Liver (tissue), 9 donors: ENCODE results near the gene ZACN. TPM values are rescaled to one million over a fixed set of nuclear protein-coding genes. Genes with fewer than 3 reads are reported as not detected.

Experiments
- DNase-seq: peaks from one replicate; pipeline ENCODE4 v3.0.0-alpha.2; 2017; ENCODE audit warnings: low spot score
- H3K27ac ChIP-seq, 2 donors: one replicate each; pipeline ENCODE4 v1.7.0; 2013; ENCODE audit warnings: inconsistent platforms in 2 of 2, low read length in 2 of 2, control low read depth in 1 of 2, low read depth in 1 of 2, mild to moderate bottlenecking in 1 of 2
- H3K27me3 ChIP-seq, 4 donors: one replicate each; pipeline versions ENCODE4 v1.6.1 to v1.7.0; 2013; ENCODE audit warnings: low read length in 3 of 4, inconsistent platforms in 1 of 4, mild to moderate bottlenecking in 1 of 4, moderate library complexity in 1 of 4; ENCODE audit not compliant: control insufficient read depth in 4 of 4, insufficient read depth in 4 of 4
- H3K36me3 ChIP-seq, 4 donors: one replicate each; pipeline versions ENCODE4 v1.6.1 to v1.7.0; 2013; ENCODE audit warnings: low read length in 3 of 4, mild to moderate bottlenecking in 3 of 4, low read depth in 1 of 4, moderate library complexity in 1 of 4; ENCODE audit not compliant: control insufficient read depth in 4 of 4, insufficient read depth in 3 of 4
- H3K4me1 ChIP-seq, 4 donors: one replicate each; pipeline versions ENCODE4 v1.6.1 to v1.7.0; 2013; ENCODE audit warnings: low read length in 3 of 4, mild to moderate bottlenecking in 3 of 4, moderate library complexity in 1 of 4; ENCODE audit not compliant: control insufficient read depth in 4 of 4, insufficient read depth in 4 of 4
- H3K4me3 ChIP-seq, 3 donors: one replicate each; pipeline versions ENCODE4 v1.6.1 to v1.7.0; 2013; ENCODE audit warnings: low read length in 3 of 3, control low read depth in 1 of 3, low read depth in 1 of 3, mild to moderate bottlenecking in 1 of 3
- H3K9ac ChIP-seq, 2 donors: one replicate each; pipeline ENCODE4 v1.7.0; 2013; ENCODE audit warnings: low read length in 2 of 2, mild to moderate bottlenecking in 2 of 2, moderate library complexity in 2 of 2, control low read depth in 1 of 2, low read depth in 1 of 2
- H3K9me3 ChIP-seq, 4 donors: one replicate each; pipeline versions ENCODE4 v1.6.1 to v1.7.0; 2013; ENCODE audit warnings: low read length in 3 of 4; ENCODE audit not compliant: control insufficient read depth in 4 of 4
- ATF3 ChIP-seq: IDR thresholded peaks from 2 replicates; pipeline ENCODE4 v1.6.1; 2016; ENCODE audit warnings: antibody characterized with exemption
- CTCF ChIP-seq: fragments of 150-350 bp; IDR thresholded peaks from 2 replicates; pipeline ENCODE4 v1.5.1; 2017; ENCODE audit warnings: improper control_type of control experiment, low read depth, low read length; ENCODE audit not compliant: missing input control
- EGR1 ChIP-seq, 2 donors: IDR thresholded peaks; 2 replicates each; pipeline ENCODE4 v1.6.1; 2016 to 2018; ENCODE audit warnings: antibody characterized with exemption in 2 of 2, low read depth in 2 of 2
- FOXA1 ChIP-seq: IDR thresholded peaks from 2 replicates; pipeline ENCODE4 v1.6.1; 2016; ENCODE audit warnings: antibody characterized with exemption
- FOXA2 ChIP-seq: IDR thresholded peaks from 2 replicates; pipeline ENCODE4 v1.6.1; 2016; ENCODE audit warnings: antibody characterized with exemption
- GABPA ChIP-seq, 2 donors: IDR thresholded peaks in 1 of 2; conservative IDR thresholded peaks in 1 of 2; 2 replicates each; pipeline ENCODE4 v1.6.1; 2016; ENCODE audit warnings: antibody characterized with exemption in 2 of 2, mild to moderate bottlenecking in 1 of 2, moderate library complexity in 1 of 2
- HNF4A ChIP-seq, 2 donors: conservative IDR thresholded peaks; 2 replicates each; pipeline ENCODE4 v1.6.1; 2016; ENCODE audit warnings: antibody characterized with exemption in 2 of 2, mild to moderate bottlenecking in 2 of 2
- HNF4G ChIP-seq: IDR thresholded peaks from 2 replicates; pipeline ENCODE4 v1.6.1; 2016; ENCODE audit warnings: antibody characterized with exemption
- JUND ChIP-seq, 2 donors: IDR thresholded peaks; 2 replicates each; pipeline ENCODE4 v1.6.1; 2016; ENCODE audit warnings: antibody characterized with exemption in 2 of 2
- MAX ChIP-seq: IDR thresholded peaks from 2 replicates; pipeline ENCODE4 v1.6.1; 2016; ENCODE audit warnings: antibody characterized with exemption
- NR2F2 ChIP-seq: IDR thresholded peaks from 2 replicates; pipeline ENCODE4 v1.6.1; 2016; ENCODE audit warnings: antibody characterized with exemption
- RAD21 ChIP-seq, 2 donors: IDR thresholded peaks; 2 replicates each; pipeline ENCODE4 v1.6.1; 2016; ENCODE audit warnings: antibody characterized with exemption in 2 of 2, mild to moderate bottlenecking in 2 of 2
- REST ChIP-seq: IDR thresholded peaks from 2 replicates; pipeline ENCODE4 v1.6.1; 2016; ENCODE audit warnings: antibody characterized with exemption, mild to moderate bottlenecking
- RXRA ChIP-seq, 2 donors: IDR thresholded peaks; 2 replicates each; pipeline ENCODE4 v1.6.1; 2017 to 2018; ENCODE audit warnings: antibody characterized with exemption in 2 of 2, mild to moderate bottlenecking in 1 of 2
- SP1 ChIP-seq: IDR thresholded peaks from 2 replicates; pipeline ENCODE4 v1.6.1; 2018; ENCODE audit warnings: antibody characterized with exemption, mild to moderate bottlenecking
- TAF1 ChIP-seq: conservative IDR thresholded peaks from 2 replicates; pipeline ENCODE4 v1.6.1; 2016; ENCODE audit warnings: antibody characterized with exemption, mild to moderate bottlenecking
- YY1 ChIP-seq: IDR thresholded peaks from 2 replicates; pipeline ENCODE4 v1.6.1; 2016; ENCODE audit warnings: antibody characterized with exemption, mild to moderate bottlenecking
- ZBTB33 ChIP-seq: IDR thresholded peaks from 2 replicates; pipeline ENCODE4 v1.6.1; 2016; ENCODE audit warnings: antibody characterized with exemption
- WGBS: extraction: QIAGEN DNeasy Blood & Tissue Kit; methylation state at CpG from one replicate; pipeline ENCODE4 v1.1.7; 2013; 5-methylcytosine and 5-hydroxymethylcytosine counted together
- polyA plus RNA-seq, 2 donors: library from polyadenylated mRNA; stranded (reverse) in 1 of 2; unstranded in 1 of 2; fragments of 200-250 nt in 1 of 2; fragments of >200 nt in 1 of 2; fragmentation: Nextera tagmentation in 1 of 2; extraction: Ambion mirVana in 1 of 2; gene quantifications; one replicate each; pipeline versions ENCODE4 v1.2.1 to v1.2.3, GENCODE V29; 2013 to 2015
- total RNA-seq, 2 donors: library from RNA; depleted of rRNA; stranded (reverse); fragments of >200 nt; gene quantifications; one replicate each; pipeline ENCODE4 v1.2.3, GENCODE V29; 2014
- donor health status: healthy.
- donor health status: healthy.
- donor health status: healthy.
- donor health status: healthy.
- donor health status: healthy.

The ZACN gene
- total and polyA plus RNA-seq, 4 donors = 0.35 to 1.9 TPM; not detected in 2

GRCh38 chr17:76054112-76054476, 24.9 kb upstream of the ZACN start:
- Histone ChIP-seq H3K9ac (no peak overlapping the region), H3K4me1 (no peaks in the 10 kb centered on the region), H3K4me3 (no peak overlapping the region), H3K27ac (no peak overlapping the region), H3K9me3 (no peaks in the 10 kb centered on the region), H3K36me3 (peaks cover 26 to 79% (median 55%) of the 10 kb centered on the region in 4 donors), H3K27me3 (no peaks in the 10 kb centered on the region)
- 98% methylated on average over 4 of the region's 4 CpGs for WGBS
- no peak for TF ChIP-seq TAF1
- no peak for TF ChIP-seq FOXA1
- TF ChIP-seq HNF4A (conservative IDR thresholded peaks at IDR 0.05) = no peak
- no peak for TF ChIP-seq REST
- TF ChIP-seq SP1 = no peak
- no peak for TF ChIP-seq MAX
- no peak for TF ChIP-seq RXRA (IDR thresholded peaks at IDR 0.05)
- TF ChIP-seq JUND (IDR thresholded peaks at IDR 0.05) = no peak
- TF ChIP-seq ATF3 = no peak
- TF ChIP-seq GABPA (IDR thresholded peaks at IDR 0.05 in 1 of 2, conservative IDR thresholded peaks at IDR 0.05 in 1 of 2) = no peak
- no peak for TF ChIP-seq NR2F2
- no peak for TF ChIP-seq CTCF
- DNase-seq = no peak

- 91% methylated on average over 3 of the region's 3 CpGs for WGBS
- H3K27me3 ChIP-seq = no peaks in the 10 kb centered on the region
- H3K4me3 ChIP-seq = no peak overlapping the region
- no peak overlapping the region for H3K9ac ChIP-seq
- no peak for DNase-seq
- no peak overlapping the region for H3K27ac ChIP-seq
- H3K9me3 ChIP-seq = no peaks in the 10 kb centered on the region
- no peaks in the 10 kb centered on the region for H3K4me1 ChIP-seq
- H3K36me3 ChIP-seq = peaks cover 38 to 79% (median 56%) of the 10 kb centered on the region in 4 donors
- TF ChIP-seq NR2F2 (no peak), FOXA1 (no peak), JUND (IDR thresholded peaks at IDR 0.05) (no peak), MAX (no peak), CTCF (no peak), RXRA (IDR thresholded peaks at IDR 0.05) (no peak), ATF3 (no peak), HNF4A (conservative IDR thresholded peaks at IDR 0.05) (no peak), TAF1 (no peak), EGR1 (IDR thresholded peaks at IDR 0.05; ENCODE audit: low read depth in 2 of 2) (no peak), SP1 (no peak), HNF4G (no peak), YY1 (no peak), RAD21 (IDR thresholded peaks at IDR 0.05) (no peak), ZBTB33 (no peak), FOXA2 (no peak)
Observed at GRCh38 chr17:76056882-76057281, 22.1 kb upstream of the ZACN start.
